PC-9 (cell line): Measurements from ENCODE around the gene DNAH14. TPM values are rescaled to one million over a fixed set of nuclear protein-coding genes. Genes with fewer than 3 reads are reported as not detected.

Source experiments
- BruUV-seq: library from RNA; stranded (reverse); fragments of 400-500 nt; replicated peaks from 2 replicates; lab custom pipeline; 2021; lab: Mats Ljungman, UMichigan
- CTCF ChIA-PET: fragments of 300-600 bp; sonication (Branson Sonifier 250); formaldehyde crosslinking; loops from one replicate; lab custom pipeline; 2022; ENCODE audit warnings: antibody characterized with exemption; lab: Charles Lee
- POLR2A ChIA-PET: fragments of 300-600 bp; sonication (Branson Sonifier 250); formaldehyde crosslinking; loops from one replicate; lab custom pipeline; 2022; ENCODE audit warnings: antibody characterized with exemption; ENCODE audit not compliant: unreplicated experiment; lab: Charles Lee
- DNase-seq, 2 experiments: peaks; one replicate each; pipeline versions ENCODE4 v3.0.0 to v3.0.0-alpha.2; 2015 to 2022; ENCODE audit warnings: mixed read lengths in 1 of 2
- H2AFZ ChIP-seq: fragments of 200-600 bp; sonication (generic); 2 replicates; pipeline ENCODE4 v1.8.1; 2017; ENCODE audit warnings: antibody characterized with exemption
- H3F3A ChIP-seq: fragments of 200-600 bp; sonication (generic); 2 replicates; pipeline ENCODE4 v1.8.1; 2017; ENCODE audit warnings: antibody characterized with exemption, mild to moderate bottlenecking, low read depth; ENCODE audit not compliant: insufficient read depth
- H3K27ac ChIP-seq: fragments of 200-600 bp; sonication (generic); 2 replicates; pipeline ENCODE4 v1.6.1; 2016; ENCODE audit warnings: mixed run types
- H3K27me3 ChIP-seq: fragments of 200-600 bp; sonication (generic); 2 replicates; pipeline ENCODE4 v1.6.1; 2016; ENCODE audit warnings: low read depth, mixed run types; ENCODE audit not compliant: insufficient read depth
- H3K36me3 ChIP-seq: fragments of 200-600 bp; sonication (generic); 2 replicates; pipeline ENCODE4 v1.6.1; 2016; ENCODE audit warnings: low read depth, mixed run types
- H3K4me1 ChIP-seq: fragments of 200-600 bp; sonication (generic); replicated peaks from 2 replicates; pipeline ENCODE4 v1.6.1; 2016; ENCODE audit warnings: mixed run types; ENCODE audit not compliant: insufficient read depth
- H3K4me2 ChIP-seq: fragments of 200-600 bp; sonication (generic); 2 replicates; pipeline ENCODE4 v1.6.1; 2017; ENCODE audit warnings: mixed run types
- H3K4me3 ChIP-seq: fragments of 200-600 bp; sonication (generic); 2 replicates; pipeline ENCODE4 v1.6.1; 2016; ENCODE audit warnings: mixed run types
- H3K79me2 ChIP-seq: fragments of 200-600 bp; sonication (generic); 2 replicates; pipeline ENCODE4 v1.6.1; 2017; ENCODE audit warnings: low read depth, mixed run types
- H3K9me2 ChIP-seq: fragments of 200-600 bp; sonication (generic); 2 replicates; pipeline ENCODE4 v1.8.1; 2017; ENCODE audit warnings: mild to moderate bottlenecking; ENCODE audit not compliant: insufficient read depth
- H3K9me3 ChIP-seq: fragments of 200-600 bp; sonication (generic); 2 replicates; pipeline ENCODE4 v1.8.1; 2016; ENCODE audit warnings: low read depth; ENCODE audit not compliant: insufficient read depth
- H4K20me1 ChIP-seq: fragments of 200-600 bp; sonication (generic); 2 replicates; pipeline ENCODE4 v1.8.1; 2017; ENCODE audit not compliant: insufficient read depth
- EZH2 ChIP-seq: fragments of 200-600 bp; sonication (generic); IDR thresholded peaks from 2 replicates; pipeline ENCODE4 v1.8.0; 2017; ENCODE audit warnings: antibody characterized with exemption, low read depth
- intact Hi-C: fragments of 100-400 bp; cut with micrococcal nuclease; formaldehyde crosslinking; loops from one replicate; pipeline ENCODE4 v1.10.0; 2022; ENCODE audit not compliant: unreplicated experiment
- total RNA-seq: library from RNA; stranded (reverse); gene quantifications from 2 replicates; pipeline ENCODE4 v1.2.3, GENCODE V29; 2021
- TF ChIP-seq, protein P1 (sequence below): fragments of 200-600 bp; sonication (generic); conservative IDR thresholded peaks from 2 replicates; pipeline ENCODE4 v1.6.1; 2017; ENCODE audit warnings: mixed run types, antibody characterized with exemption, mild to moderate bottlenecking, moderate library complexity

DNAH14 gene
- total RNA-seq, 1 experiment from 2014 or later: 48.8 TPM

DNA sequence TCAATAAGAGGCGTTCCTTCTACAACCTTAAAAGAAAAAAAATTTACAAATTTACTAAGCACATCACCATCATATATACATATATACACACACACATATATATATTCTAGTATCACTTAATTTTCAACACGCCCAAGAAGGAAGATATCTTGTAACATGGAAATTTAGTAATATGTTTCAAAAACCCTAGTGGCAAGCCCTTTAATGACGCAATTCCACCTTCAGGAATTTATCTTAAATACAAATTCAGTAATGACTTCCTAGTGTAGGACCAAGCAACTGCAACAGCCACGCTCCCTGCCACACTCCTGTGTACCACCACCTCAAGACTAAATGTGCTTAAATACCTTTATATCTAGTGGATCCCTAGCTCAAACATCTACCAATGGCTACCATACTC lies 485.8 kb downstream of the DNAH14 start:
- Histone ChIP-seq H3K4me3 (no peak overlapping the region), H3K79me2 (peaks cover 75% of the 10 kb centered on the region), H3K9me2 (no peaks in the 10 kb centered on the region), H2AFZ (no peak overlapping the region), H3K4me2 (no peak overlapping the region), H3K27ac (no peak overlapping the region), H4K20me1 (peaks cover 18% of the 10 kb centered on the region), H3K27me3 (no peaks in the 10 kb centered on the region), H3K36me3 (peaks cover 60% of the 10 kb centered on the region), H3K4me1 (0 out of 2 replicates have a peak, but pooled peaks cover 10% of the 10 kb centered on the region), H3K9me3 (no peaks in the 10 kb centered on the region), H3F3A (peaks cover 40% of the 10 kb centered on the region)
- ChIA-PET CTCF (no interaction called here), POLR2A (no interaction called here)
- no peak for TF ChIP-seq EZH2
- TF ChIP-seq, protein P1, sequence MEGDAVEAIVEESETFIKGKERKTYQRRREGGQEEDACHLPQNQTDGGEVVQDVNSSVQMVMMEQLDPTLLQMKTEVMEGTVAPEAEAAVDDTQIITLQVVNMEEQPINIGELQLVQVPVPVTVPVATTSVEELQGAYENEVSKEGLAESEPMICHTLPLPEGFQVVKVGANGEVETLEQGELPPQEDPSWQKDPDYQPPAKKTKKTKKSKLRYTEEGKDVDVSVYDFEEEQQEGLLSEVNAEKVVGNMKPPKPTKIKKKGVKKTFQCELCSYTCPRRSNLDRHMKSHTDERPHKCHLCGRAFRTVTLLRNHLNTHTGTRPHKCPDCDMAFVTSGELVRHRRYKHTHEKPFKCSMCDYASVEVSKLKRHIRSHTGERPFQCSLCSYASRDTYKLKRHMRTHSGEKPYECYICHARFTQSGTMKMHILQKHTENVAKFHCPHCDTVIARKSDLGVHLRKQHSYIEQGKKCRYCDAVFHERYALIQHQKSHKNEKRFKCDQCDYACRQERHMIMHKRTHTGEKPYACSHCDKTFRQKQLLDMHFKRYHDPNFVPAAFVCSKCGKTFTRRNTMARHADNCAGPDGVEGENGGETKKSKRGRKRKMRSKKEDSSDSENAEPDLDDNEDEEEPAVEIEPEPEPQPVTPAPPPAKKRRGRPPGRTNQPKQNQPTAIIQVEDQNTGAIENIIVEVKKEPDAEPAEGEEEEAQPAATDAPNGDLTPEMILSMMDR: no peak
- intact Hi-C loops: loop anchor here (10.0 kb wide), 1 partner anchor 569 kb away; no protein-coding TSS in a partner anchor
- BruUV-seq: no TSS peak
- no peak for DNase-seq

DNA sequence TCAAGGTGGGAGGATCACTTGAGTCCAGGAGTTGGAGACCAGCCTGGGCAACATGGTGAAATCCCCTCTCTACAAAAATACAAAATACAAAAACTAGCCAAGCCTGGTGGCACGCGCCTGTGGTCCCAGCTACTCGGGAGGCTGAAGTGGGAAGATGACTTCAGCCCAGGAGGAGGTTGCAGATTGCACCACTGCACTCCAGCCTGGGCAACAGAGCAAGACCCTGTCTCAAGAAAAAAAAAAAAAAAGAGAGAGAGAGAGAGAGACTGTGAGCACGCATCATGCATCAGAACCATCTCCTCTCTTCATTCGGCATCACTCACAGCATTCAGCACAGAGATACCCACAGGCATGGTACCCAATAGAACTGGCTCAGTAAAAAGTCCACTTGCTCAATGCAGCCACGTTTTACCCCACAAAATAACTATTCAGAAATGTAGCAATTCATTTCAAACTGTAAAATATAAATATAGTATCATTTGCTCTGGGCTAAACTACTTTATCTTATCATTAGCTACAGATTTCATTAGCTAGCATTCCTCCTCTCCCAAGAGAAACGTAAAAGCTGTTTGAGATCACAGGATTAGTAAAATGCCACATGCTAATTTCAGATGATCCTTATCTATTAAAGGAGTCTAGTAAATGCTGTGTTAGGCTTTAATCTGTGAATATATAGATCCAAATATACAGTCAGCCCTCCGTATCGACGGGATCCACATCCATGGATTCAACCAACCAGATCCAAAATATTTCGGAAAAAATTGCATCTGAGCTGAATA lies 486.7 kb downstream of the DNAH14 start:
- Histone ChIP-seq H2AFZ (no peak overlapping the region), H3K27me3 (no peaks in the 10 kb centered on the region), H3K36me3 (peaks cover 68% of the 10 kb centered on the region), H3K4me3 (no peak overlapping the region), H3K27ac (no peak overlapping the region), H3K4me2 (no peak overlapping the region), H3F3A (peaks cover 48% of the 10 kb centered on the region), H3K9me2 (no peaks in the 10 kb centered on the region), H3K9me3 (no peaks in the 10 kb centered on the region), H4K20me1 (peaks cover 22% of the 10 kb centered on the region), H3K79me2 (peaks cover 79% of the 10 kb centered on the region), H3K4me1 (0 out of 2 replicates have a peak, but pooled peaks cover 10% of the 10 kb centered on the region)
- TF ChIP-seq, protein P1: no peak
- TF ChIP-seq EZH2: no peak
- BruUV-seq: no TSS peak
- DNase-seq: no peak
- intact Hi-C loops: loop anchor here (10.0 kb wide), 1 partner anchor 569 kb away; no protein-coding TSS in a partner anchor
- POLR2A ChIA-PET: no interaction called here
- CTCF ChIA-PET: no interaction called here

DNA sequence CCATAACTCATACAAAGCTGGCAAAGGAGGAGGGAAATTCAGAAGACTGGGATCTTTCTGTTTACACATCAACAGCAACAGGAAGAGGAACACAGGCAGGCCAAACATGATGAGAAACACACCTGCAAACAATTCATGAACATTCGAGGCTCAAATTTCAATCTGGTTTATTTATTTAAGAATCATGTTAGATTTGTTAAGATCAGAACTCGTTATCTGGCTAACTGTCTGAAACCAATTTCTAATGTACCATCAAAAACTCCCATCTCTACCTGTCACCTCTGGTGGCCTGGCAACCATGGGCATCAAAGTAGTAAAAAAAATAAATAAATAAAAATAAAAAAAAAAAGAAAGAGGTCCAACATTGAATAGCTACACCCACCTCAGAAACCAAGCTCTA lies 488.6 kb downstream of the DNAH14 start:
- no peaks in the 10 kb centered on the region for H3K9me3 ChIP-seq
- H3K4me1 ChIP-seq: peaks cover 19% of the 10 kb centered on the region
- no peak for DNase-seq
- no peak overlapping the region for H2AFZ ChIP-seq
- no TSS peak for BruUV-seq
- peaks cover 78% of the 10 kb centered on the region for H3K36me3 ChIP-seq
- intact Hi-C loops: loop anchor here (10.0 kb wide), 1 partner anchor 567 kb away; no protein-coding TSS in a partner anchor
- ChIA-PET POLR2A (interaction anchor here (0.5 kb wide), 1 partner anchor 534 kb away, joined by 10 read pairs; no protein-coding TSS in a partner anchor), CTCF (no interaction called here)
- no peaks in the 10 kb centered on the region for H3K9me2 ChIP-seq
- no peak overlapping the region for H3K4me2 ChIP-seq
- no peak overlapping the region for H3K27ac ChIP-seq
- peaks cover 52% of the 10 kb centered on the region for H3F3A ChIP-seq
- H4K20me1 ChIP-seq: peaks cover 25% of the 10 kb centered on the region; the same call in 1 of the 2 replicates
- no peak overlapping the region for H3K4me3 ChIP-seq
- H3K27me3 ChIP-seq: no peaks in the 10 kb centered on the region
- peaks cover 92% of the 10 kb centered on the region for H3K79me2 ChIP-seq
- TF ChIP-seq, protein P1: no peak
- no peak for TF ChIP-seq EZH2
